IMR-90 (cell line): ENCODE data around the gene LTO1. TPM values are rescaled to one million over a fixed set of nuclear protein-coding genes. Genes with fewer than 3 reads are reported as not detected.

ENCODE experiments used
- ATAC-seq: fragments of 200-7000 bp; cut with Tn5 transposase; 2 replicates; pipeline ENCODE4 v1.9.1; 2020; ENCODE audit warnings: low read depth, mild to moderate bottlenecking, moderate library complexity
- BruUV-seq: library from RNA; stranded (reverse); fragments of 400-500 nt; replicated peaks from 2 replicates; lab custom pipeline; 2021; lab: Mats Ljungman, UMichigan
- CTCF ChIA-PET: fragments of 300-600 bp; formaldehyde crosslinking; extraction: SDS; loops from one replicate; lab custom pipeline; 2021; ENCODE audit warnings: antibody characterized with exemption; lab: Yijun Ruan, JAX
- POLR2A ChIA-PET: fragments of 300-600 bp; sonication (Branson Sonifier 250); formaldehyde crosslinking; loops from one replicate; lab custom pipeline; 2022; ENCODE audit warnings: antibody characterized with exemption; ENCODE audit not compliant: unreplicated experiment; lab: Charles Lee
- DNase-seq: peaks from one replicate; pipeline ENCODE4 v3.0.0; 2013
- H2AFZ ChIP-seq: replicated peaks from 2 replicates; pipeline ENCODE3; 2013; ENCODE audit warnings: low read length, mild to moderate bottlenecking; ENCODE audit not compliant: poor library complexity
- H2AK5ac ChIP-seq: 2 replicates; pipeline ENCODE4 v1.6.1; 2013; ENCODE audit warnings: low read depth, low read length, inconsistent platforms
- H2AK9ac ChIP-seq: replicated peaks from 2 replicates; pipeline ENCODE3; 2013; ENCODE audit warnings: mild to moderate bottlenecking, low read depth, low read length, moderate library complexity; ENCODE audit not compliant: poor library complexity
- H2BK120ac ChIP-seq: 2 replicates; pipeline ENCODE4 v1.6.1; 2013; ENCODE audit warnings: low read depth, low read length, inconsistent platforms
- H2BK15ac ChIP-seq: 3 replicates; pipeline ENCODE4 v1.6.1; 2013; ENCODE audit warnings: low read depth, low read length, inconsistent platforms
- H2BK20ac ChIP-seq: 2 replicates; pipeline ENCODE4 v1.6.1; 2013; ENCODE audit warnings: low read depth, mild to moderate bottlenecking, inconsistent platforms, low read length, moderate library complexity
- H2BK5ac ChIP-seq: 2 replicates; pipeline ENCODE4 v1.6.1; 2013; ENCODE audit warnings: mild to moderate bottlenecking, low read depth, low read length, inconsistent platforms; ENCODE audit not compliant: poor library complexity, severe bottlenecking
- H3K14ac ChIP-seq: replicated peaks from 2 replicates; pipeline ENCODE4 v1.6.1; 2013; ENCODE audit warnings: low read depth, low read length, inconsistent platforms
- H3K18ac ChIP-seq: 2 replicates; pipeline ENCODE4 v1.6.1; 2013; ENCODE audit warnings: low read depth, low read length, control low read depth
- H3K23ac ChIP-seq: 2 replicates; pipeline ENCODE4 v1.6.1; 2013; ENCODE audit warnings: low read depth, low read length, inconsistent platforms
- H3K27ac ChIP-seq: 2 replicates; pipeline ENCODE4 v1.5.1; 2013; ENCODE audit warnings: mild to moderate bottlenecking, control low read depth, low read length; ENCODE audit not compliant: insufficient read depth
- H3K27me3 ChIP-seq: 2 replicates; pipeline ENCODE4 v1.6.1; 2013; ENCODE audit warnings: low read length; ENCODE audit not compliant: control insufficient read depth, insufficient read depth
- H3K36me3 ChIP-seq: 2 replicates; pipeline ENCODE4 v1.6.1; 2013; ENCODE audit warnings: low read length, mixed read lengths; ENCODE audit not compliant: control insufficient read depth, insufficient read depth
- H3K4ac ChIP-seq: 2 replicates; pipeline ENCODE4 v1.6.1; 2013; ENCODE audit warnings: low read depth, low read length, inconsistent platforms
- H3K4me1 ChIP-seq: 2 replicates; pipeline ENCODE4 v1.6.1; 2013; ENCODE audit warnings: low read length, mixed read lengths; ENCODE audit not compliant: control insufficient read depth, insufficient read depth
- H3K4me2 ChIP-seq: 2 replicates; pipeline ENCODE4 v1.6.1; 2013; ENCODE audit warnings: low read depth, mild to moderate bottlenecking, control low read depth, low read length, moderate library complexity
- H3K4me3 ChIP-seq: 2 replicates; pipeline ENCODE4 v1.5.1; 2013; ENCODE audit warnings: low read depth, mild to moderate bottlenecking, control low read depth, low read length, moderate library complexity; ENCODE audit not compliant: insufficient read depth
- H3K56ac ChIP-seq: 2 replicates; pipeline ENCODE4 v1.6.1; 2013; ENCODE audit warnings: low read length, inconsistent platforms; ENCODE audit not compliant: insufficient read depth; ENCODE audit errors: extremely low read depth
- H3K79me1 ChIP-seq, 2 experiments: 2 replicates each; pipeline ENCODE4 v1.6.1; 2013; ENCODE audit warnings: low read length in 2 of 2, inconsistent platforms in 1 of 2, low read depth in 1 of 2
- H3K9ac ChIP-seq: 2 replicates; pipeline ENCODE4 v1.6.1; 2013; ENCODE audit warnings: low read depth, low read length, control low read depth
- H3K9me1 ChIP-seq: 2 replicates; pipeline ENCODE4 v1.6.1; 2013; ENCODE audit warnings: low read length, inconsistent platforms; ENCODE audit not compliant: insufficient read depth
- H3K9me3 ChIP-seq: 2 replicates; pipeline ENCODE4 v1.6.1; 2013; ENCODE audit warnings: low read length; ENCODE audit not compliant: control insufficient read depth, insufficient read depth
- H4K20me1 ChIP-seq: 2 replicates; pipeline ENCODE4 v1.6.1; 2013; ENCODE audit warnings: low read length, inconsistent platforms; ENCODE audit not compliant: insufficient read depth
- H4K5ac ChIP-seq: 2 replicates; pipeline ENCODE4 v1.6.1; 2013; ENCODE audit warnings: mild to moderate bottlenecking, low read depth, low read length, control low read depth
- H4K8ac ChIP-seq, 2 experiments: 2 replicates each; pipeline ENCODE4 v1.6.1; 2013; ENCODE audit warnings: low read depth in 2 of 2, low read length in 2 of 2, control low read depth in 1 of 2, inconsistent platforms in 1 of 2
- H4K91ac ChIP-seq: 2 replicates; pipeline ENCODE4 v1.6.1; 2013; ENCODE audit warnings: low read depth, low read length, inconsistent platforms; ENCODE audit not compliant: insufficient read depth
- RFX5 ChIP-seq: IDR thresholded peaks from 2 replicates; pipeline ENCODE4 v1.8.0; 2012; ENCODE audit warnings: low read depth, mild to moderate bottlenecking, low read length, moderate library complexity
- WGBS, 2 experiments: methylation state at CpG; one replicate each; pipeline versions ENCODE4 v1.1.5 to v1.1.7; 2013; ENCODE audit warnings: missing lambda C conversion rate in 2 of 2; ENCODE audit not compliant: insufficient read length in 1 of 2; ENCODE audit errors: extremely low coverage in 2 of 2; 5-methylcytosine and 5-hydroxymethylcytosine counted together
- dilution Hi-C: fragments of 300-500 bp; cut with HindIII; formaldehyde crosslinking; loops from one replicate; pipeline ENCODE4 v1.14.3; 2018; ENCODE audit warnings: low sequenced_read_pairs; ENCODE audit not compliant: unreplicated experiment
- in situ Hi-C: fragments of 300-500 bp; cut with MboI; formaldehyde crosslinking; loops from 3 replicates; pipeline ENCODE4 v1.14.3; 2019; ENCODE audit warnings: low sequenced_read_pairs, inconsistent platforms, mixed read lengths
- intact Hi-C: fragments of 100-400 bp; cut with micrococcal nuclease; formaldehyde crosslinking; loops from 2 replicates; pipeline ENCODE4 v1.10.0; 2022
- polyA plus RNA-seq, 3 experiments: library from polyadenylated mRNA; depleted of rRNA; stranded (reverse); fragments of >200 nt; gene quantifications; 2 replicates each; pipeline ENCODE4 v1.2.3, GENCODE V29; 2012; ENCODE audit warnings: low replicate concordance in 1 of 3
- total RNA-seq: library from RNA; depleted of rRNA; stranded (reverse); fragments of >200 nt; gene quantifications from 2 replicates; pipeline ENCODE4 v1.2.3, GENCODE V29; 2012
- TF ChIP-seq, protein P1 (sequence below): fragments of 150-350 bp; IDR thresholded peaks from 2 replicates; pipeline ENCODE4 v1.6.1; 2017; ENCODE audit warnings: mild to moderate bottlenecking, antibody characterized with exemption, low read length, low read depth

The LTO1 gene
- total and polyA plus RNA-seq, 2 of the 4 experiments (the other 2 are of a cell fraction) = 8.2 to 23.5 TPM

DNA sequence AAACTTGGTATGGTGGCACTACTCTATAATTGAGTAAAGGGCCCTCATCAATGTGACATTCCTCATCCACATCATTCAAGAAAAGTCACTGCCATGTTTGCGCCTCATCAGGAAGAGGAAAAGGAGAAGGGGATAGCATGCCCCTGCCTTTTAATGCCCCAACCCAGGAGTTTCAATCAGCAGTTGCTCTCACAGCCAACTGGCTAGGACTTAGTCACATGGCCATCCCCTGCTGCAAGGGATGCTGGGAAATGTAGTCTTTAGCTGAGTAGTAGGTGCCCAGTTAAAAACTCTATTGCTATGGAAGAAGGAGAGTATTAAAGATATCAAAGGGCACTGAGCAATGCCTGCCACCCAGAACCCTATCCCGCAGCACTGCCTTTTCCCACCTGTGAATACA lies 45.1 kb downstream of the LTO1 start:
- TF ChIP-seq, protein P1, sequence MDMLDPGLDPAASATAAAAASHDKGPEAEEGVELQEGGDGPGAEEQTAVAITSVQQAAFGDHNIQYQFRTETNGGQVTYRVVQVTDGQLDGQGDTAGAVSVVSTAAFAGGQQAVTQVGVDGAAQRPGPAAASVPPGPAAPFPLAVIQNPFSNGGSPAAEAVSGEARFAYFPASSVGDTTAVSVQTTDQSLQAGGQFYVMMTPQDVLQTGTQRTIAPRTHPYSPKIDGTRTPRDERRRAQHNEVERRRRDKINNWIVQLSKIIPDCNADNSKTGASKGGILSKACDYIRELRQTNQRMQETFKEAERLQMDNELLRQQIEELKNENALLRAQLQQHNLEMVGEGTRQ = peak; percentile 89
- no peak for TF ChIP-seq RFX5
- intact Hi-C loops = no loop called here

More for the DNA sequence above, 45.1 kb downstream of the LTO1 start:
- in situ Hi-C loops (loop anchor here (10.0 kb wide), 1 partner anchor 185 kb away; no protein-coding TSS in a partner anchor), dilution Hi-C loops (no loop called here)
- no peak overlapping the region for H3K14ac ChIP-seq
- H3K9me3 ChIP-seq = peaks cover 10% of the 10 kb centered on the region
- H3K23ac ChIP-seq = no peak overlapping the region
- H3K4me1 ChIP-seq = peaks cover 1% of the 10 kb centered on the region; the same call in 1 of the 2 replicates
- no peak overlapping the region for H4K5ac ChIP-seq
- no peak overlapping the region for H2BK5ac ChIP-seq
- H3K9ac ChIP-seq = no peak overlapping the region
- POLR2A ChIA-PET = no interaction called here
- no peak overlapping the region for H4K91ac ChIP-seq
- H3K79me1 ChIP-seq = no peaks in the 10 kb centered on the region
- H4K8ac ChIP-seq = no peak overlapping the region
- no peak overlapping the region for H2BK15ac ChIP-seq
- no peak overlapping the region for H3K56ac ChIP-seq
- BruUV-seq = no TSS peak
- ATAC-seq (no peak), DNase-seq (no peak)
- no peak overlapping the region for H3K4me3 ChIP-seq
- no peak overlapping the region for H3K4ac ChIP-seq
- no peak overlapping the region for H2AK9ac ChIP-seq
- no peaks in the 10 kb centered on the region for H3K36me3 ChIP-seq
- no peak overlapping the region for H3K4me2 ChIP-seq
- CTCF ChIA-PET = no interaction called here
- no peak overlapping the region for H2BK20ac ChIP-seq
- no peak overlapping the region for H2AK5ac ChIP-seq
- peak overlapping the region; percentile 36 for H2AFZ ChIP-seq
- H3K27me3 ChIP-seq = no peaks in the 10 kb centered on the region; the same call in 1 of the 2 replicates
- H3K9me1 ChIP-seq = no peaks in the 10 kb centered on the region; the same call in 1 of the 2 replicates
- H2BK120ac ChIP-seq = no peak overlapping the region
- H4K20me1 ChIP-seq = no peaks in the 10 kb centered on the region
- no CpG with 5 or more reads among the region's 2 CpGs for WGBS, 2 experiments
- H3K27ac ChIP-seq = no peak overlapping the region
- H3K18ac ChIP-seq = no peak overlapping the region
